ENCODE results near the gene KLHL29. TPM values are rescaled to one million over a fixed set of nuclear protein-coding genes. Genes with fewer than 3 reads are reported as not detected.

The KLHL29 gene
- total and polyA plus RNA-seq, 4 donors = 0.29 to 2.3 (median 0.68) TPM

GRCh38 chr2:23639406-23639982 lies 254.5 kb downstream of the KLHL29 start (continued):
- TF ChIP-seq NR2F2 (IDR thresholded peaks at IDR 0.05) = no peak

GRCh38 chr2:23640711-23641110 lies 255.7 kb downstream of the KLHL29 start:
- 96% methylated on average over 9 of the region's 9 CpGs for WGBS
- H3K27ac ChIP-seq (ENCODE audit: low read depth in 1 of 2, low read length in 2 of 2) = no peak overlapping the region
- no peak overlapping the region for H3K4me3 ChIP-seq (ENCODE audit: low read depth in 1 of 3, low read length in 3 of 3)
- H3K27me3 ChIP-seq (ENCODE audit: control insufficient read depth in 4 of 4, insufficient read depth in 4 of 4, low read length in 3 of 4) = no peaks in the 10 kb centered on the region
- no peak for TF ChIP-seq ATF3 (IDR thresholded peaks at IDR 0.05)
- no peak for TF ChIP-seq REST (IDR thresholded peaks at IDR 0.05)
- TF ChIP-seq GABPA (IDR thresholded peaks at IDR 0.05 in 1 of 2, conservative IDR thresholded peaks at IDR 0.05 in 1 of 2) = no peak
- TF ChIP-seq HNF4G (IDR thresholded peaks at IDR 0.05) = no peak
- H3K9ac ChIP-seq (ENCODE audit: low read depth in 1 of 2, low read length in 2 of 2) = no peak overlapping the region
- peaks cover 0 to 5% (median 0%) of the 10 kb centered on the region in 4 donors for H3K9me3 ChIP-seq (ENCODE audit: control insufficient read depth in 4 of 4, low read length in 3 of 4)
- no peaks in the 10 kb centered on the region for H3K36me3 ChIP-seq (ENCODE audit: control insufficient read depth in 4 of 4, insufficient read depth in 3 of 4, low read depth in 1 of 4, low read length in 3 of 4)
- H3K4me1 ChIP-seq (ENCODE audit: control insufficient read depth in 4 of 4, insufficient read depth in 4 of 4, low read length in 3 of 4) = no peaks in the 10 kb centered on the region
- DNase-seq (ENCODE audit: low spot score) = no peak

- Histone ChIP-seq H3K4me1 (ENCODE audit: control insufficient read depth in 4 of 4, insufficient read depth in 4 of 4, low read length in 3 of 4) (no peaks in the 10 kb centered on the region), H3K27ac (ENCODE audit: low read depth in 1 of 2, low read length in 2 of 2) (no peak overlapping the region), H3K4me3 (ENCODE audit: low read depth in 1 of 3, low read length in 3 of 3) (no peak overlapping the region), H3K9me3 (ENCODE audit: control insufficient read depth in 4 of 4, low read length in 3 of 4) (peaks cover 0 to 5% (median 0%) of the 10 kb centered on the region in 4 donors), H3K36me3 (ENCODE audit: control insufficient read depth in 4 of 4, insufficient read depth in 3 of 4, low read depth in 1 of 4, low read length in 3 of 4) (no peaks in the 10 kb centered on the region), H3K9ac (ENCODE audit: low read depth in 1 of 2, low read length in 2 of 2) (no peak overlapping the region), H3K27me3 (ENCODE audit: control insufficient read depth in 4 of 4, insufficient read depth in 4 of 4, low read length in 3 of 4) (no peaks in the 10 kb centered on the region)
- TF ChIP-seq SP1 (IDR thresholded peaks at IDR 0.05) (no peak), RXRA (IDR thresholded peaks at IDR 0.05) (no peak), NR2F2 (IDR thresholded peaks at IDR 0.05) (no peak)
- DNase-seq (ENCODE audit: low spot score) = no peak
- 97% methylated on average over 24 of the region's 24 CpGs for WGBS
Observed at GRCh38 chr2:23642516-23642915, 257.5 kb downstream of the KLHL29 start.

- H3K36me3 ChIP-seq (ENCODE audit: control insufficient read depth in 4 of 4, insufficient read depth in 3 of 4, low read depth in 1 of 4, low read length in 3 of 4) = no peaks in the 10 kb centered on the region
- 84% methylated on average over 10 of the region's 10 CpGs for WGBS
- no peaks in the 10 kb centered on the region for H3K27me3 ChIP-seq (ENCODE audit: control insufficient read depth in 4 of 4, insufficient read depth in 4 of 4, low read length in 3 of 4)
- DNase-seq (ENCODE audit: low spot score) = no peak
- no peaks in the 10 kb centered on the region for H3K4me1 ChIP-seq (ENCODE audit: control insufficient read depth in 4 of 4, insufficient read depth in 4 of 4, low read length in 3 of 4)
- H3K9ac ChIP-seq (ENCODE audit: low read depth in 1 of 2, low read length in 2 of 2) = no peak overlapping the region
- H3K27ac ChIP-seq (ENCODE audit: low read depth in 1 of 2, low read length in 2 of 2) = no peak overlapping the region
- peaks cover 0 to 5% (median 0%) of the 10 kb centered on the region in 4 donors for H3K9me3 ChIP-seq (ENCODE audit: control insufficient read depth in 4 of 4, low read length in 3 of 4)
- H3K4me3 ChIP-seq (ENCODE audit: low read depth in 1 of 3, low read length in 3 of 3) = no peak overlapping the region
- TF ChIP-seq GABPA (IDR thresholded peaks at IDR 0.05 in 1 of 2, conservative IDR thresholded peaks at IDR 0.05 in 1 of 2) (no peak), NR2F2 (IDR thresholded peaks at IDR 0.05) (no peak), RXRA (IDR thresholded peaks at IDR 0.05) (no peak), CTCF (IDR thresholded peaks at IDR 0.05; ENCODE audit: low read depth, low read length, missing input control) (no peak), JUND (IDR thresholded peaks at IDR 0.05) (no peak), HNF4G (IDR thresholded peaks at IDR 0.05) (no peak), MAX (IDR thresholded peaks at IDR 0.05) (no peak), RAD21 (IDR thresholded peaks at IDR 0.05) (no peak), ATF3 (IDR thresholded peaks at IDR 0.05) (no peak), EGR1 (IDR thresholded peaks at IDR 0.05; ENCODE audit: low read depth in 2 of 2) (no peak), REST (IDR thresholded peaks at IDR 0.05) (no peak), FOXA1 (IDR thresholded peaks at IDR 0.05) (no peak), YY1 (IDR thresholded peaks at IDR 0.05) (no peak), TAF1 (conservative IDR thresholded peaks at IDR 0.05) (no peak)
Observed at GRCh38 chr2:23645230-23645808, 260.3 kb downstream of the KLHL29 start.

All from liver (tissue), 9 donors.